IMR-90 (cell line): ENCODE results near the gene CADM1. TPM values are rescaled to one million over a fixed set of nuclear protein-coding genes. Genes with fewer than 3 reads are reported as not detected.

Experiments used
- ATAC-seq: fragments of 200-7000 bp; cut with Tn5 transposase; 2 replicates; pipeline ENCODE4 v1.9.1; 2020; ENCODE audit warnings: low read depth, mild to moderate bottlenecking, moderate library complexity
- BruUV-seq: library from RNA; stranded (reverse); fragments of 400-500 nt; replicated peaks from 2 replicates; lab custom pipeline; 2021; lab: Mats Ljungman, UMichigan
- CTCF ChIA-PET: fragments of 300-600 bp; formaldehyde crosslinking; extraction: SDS; loops from one replicate; lab custom pipeline; 2021; ENCODE audit warnings: antibody characterized with exemption; lab: Yijun Ruan, JAX
- POLR2A ChIA-PET: fragments of 300-600 bp; sonication (Branson Sonifier 250); formaldehyde crosslinking; loops from one replicate; lab custom pipeline; 2022; ENCODE audit warnings: antibody characterized with exemption; ENCODE audit not compliant: unreplicated experiment; lab: Charles Lee
- DNase-seq: peaks from one replicate; pipeline ENCODE4 v3.0.0; 2013
- H2AFZ ChIP-seq: replicated peaks from 2 replicates; pipeline ENCODE3; 2013; ENCODE audit warnings: low read length, mild to moderate bottlenecking; ENCODE audit not compliant: poor library complexity
- H2AK5ac ChIP-seq: 2 replicates; pipeline ENCODE4 v1.6.1; 2013; ENCODE audit warnings: low read depth, low read length, inconsistent platforms
- H2AK9ac ChIP-seq: replicated peaks from 2 replicates; pipeline ENCODE3; 2013; ENCODE audit warnings: mild to moderate bottlenecking, low read depth, low read length, moderate library complexity; ENCODE audit not compliant: poor library complexity
- H2BK120ac ChIP-seq: 2 replicates; pipeline ENCODE4 v1.6.1; 2013; ENCODE audit warnings: low read depth, low read length, inconsistent platforms
- H2BK15ac ChIP-seq: 3 replicates; pipeline ENCODE4 v1.6.1; 2013; ENCODE audit warnings: low read depth, low read length, inconsistent platforms
- H2BK20ac ChIP-seq: 2 replicates; pipeline ENCODE4 v1.6.1; 2013; ENCODE audit warnings: low read depth, mild to moderate bottlenecking, inconsistent platforms, low read length, moderate library complexity
- H2BK5ac ChIP-seq: 2 replicates; pipeline ENCODE4 v1.6.1; 2013; ENCODE audit warnings: mild to moderate bottlenecking, low read depth, low read length, inconsistent platforms; ENCODE audit not compliant: poor library complexity, severe bottlenecking
- H3K14ac ChIP-seq: replicated peaks from 2 replicates; pipeline ENCODE4 v1.6.1; 2013; ENCODE audit warnings: low read depth, low read length, inconsistent platforms
- H3K18ac ChIP-seq: 2 replicates; pipeline ENCODE4 v1.6.1; 2013; ENCODE audit warnings: low read depth, low read length, control low read depth
- H3K23ac ChIP-seq: 2 replicates; pipeline ENCODE4 v1.6.1; 2013; ENCODE audit warnings: low read depth, low read length, inconsistent platforms
- H3K27ac ChIP-seq: 2 replicates; pipeline ENCODE4 v1.5.1; 2013; ENCODE audit warnings: mild to moderate bottlenecking, control low read depth, low read length; ENCODE audit not compliant: insufficient read depth
- H3K27me3 ChIP-seq: 2 replicates; pipeline ENCODE4 v1.6.1; 2013; ENCODE audit warnings: low read length; ENCODE audit not compliant: control insufficient read depth, insufficient read depth
- H3K36me3 ChIP-seq: 2 replicates; pipeline ENCODE4 v1.6.1; 2013; ENCODE audit warnings: low read length, mixed read lengths; ENCODE audit not compliant: control insufficient read depth, insufficient read depth
- H3K4ac ChIP-seq: 2 replicates; pipeline ENCODE4 v1.6.1; 2013; ENCODE audit warnings: low read depth, low read length, inconsistent platforms
- H3K4me1 ChIP-seq: 2 replicates; pipeline ENCODE4 v1.6.1; 2013; ENCODE audit warnings: low read length, mixed read lengths; ENCODE audit not compliant: control insufficient read depth, insufficient read depth
- H3K4me2 ChIP-seq: 2 replicates; pipeline ENCODE4 v1.6.1; 2013; ENCODE audit warnings: low read depth, mild to moderate bottlenecking, control low read depth, low read length, moderate library complexity
- H3K4me3 ChIP-seq: 2 replicates; pipeline ENCODE4 v1.5.1; 2013; ENCODE audit warnings: low read depth, mild to moderate bottlenecking, control low read depth, low read length, moderate library complexity; ENCODE audit not compliant: insufficient read depth
- H3K56ac ChIP-seq: 2 replicates; pipeline ENCODE4 v1.6.1; 2013; ENCODE audit warnings: low read length, inconsistent platforms; ENCODE audit not compliant: insufficient read depth; ENCODE audit errors: extremely low read depth
- H3K79me1 ChIP-seq, 2 experiments: 2 replicates each; pipeline ENCODE4 v1.6.1; 2013; ENCODE audit warnings: low read length in 2 of 2, inconsistent platforms in 1 of 2, low read depth in 1 of 2
- H3K9ac ChIP-seq: 2 replicates; pipeline ENCODE4 v1.6.1; 2013; ENCODE audit warnings: low read depth, low read length, control low read depth
- H3K9me1 ChIP-seq: 2 replicates; pipeline ENCODE4 v1.6.1; 2013; ENCODE audit warnings: low read length, inconsistent platforms; ENCODE audit not compliant: insufficient read depth
- H3K9me3 ChIP-seq: 2 replicates; pipeline ENCODE4 v1.6.1; 2013; ENCODE audit warnings: low read length; ENCODE audit not compliant: control insufficient read depth, insufficient read depth
- H4K20me1 ChIP-seq: 2 replicates; pipeline ENCODE4 v1.6.1; 2013; ENCODE audit warnings: low read length, inconsistent platforms; ENCODE audit not compliant: insufficient read depth
- H4K5ac ChIP-seq: 2 replicates; pipeline ENCODE4 v1.6.1; 2013; ENCODE audit warnings: mild to moderate bottlenecking, low read depth, low read length, control low read depth
- H4K8ac ChIP-seq, 2 experiments: 2 replicates each; pipeline ENCODE4 v1.6.1; 2013; ENCODE audit warnings: low read depth in 2 of 2, low read length in 2 of 2, control low read depth in 1 of 2, inconsistent platforms in 1 of 2
- H4K91ac ChIP-seq: 2 replicates; pipeline ENCODE4 v1.6.1; 2013; ENCODE audit warnings: low read depth, low read length, inconsistent platforms; ENCODE audit not compliant: insufficient read depth
- BHLHE40 ChIP-seq: fragments of 150-350 bp; IDR thresholded peaks from 2 replicates; pipeline ENCODE4 v1.6.1; 2016; ENCODE audit warnings: mild to moderate bottlenecking, low read depth, low read length
- ELK1 ChIP-seq: fragments of 150-350 bp; IDR thresholded peaks from 2 replicates; pipeline ENCODE4 v1.6.1; 2016; ENCODE audit warnings: low read depth, mild to moderate bottlenecking, low read length, moderate library complexity, borderline replicate concordance
- MAFK ChIP-seq: IDR thresholded peaks from 2 replicates; pipeline ENCODE4 v1.6.1; 2012; ENCODE audit warnings: low read depth, low read length, improper control_type of control experiment
- MAZ ChIP-seq: IDR thresholded peaks from 2 replicates; pipeline ENCODE4 v1.6.1; 2012; ENCODE audit warnings: low read depth, mild to moderate bottlenecking, low read length, improper control_type of control experiment, moderate library complexity, borderline replicate concordance
- NFE2L2 ChIP-seq: fragments of 150-350 bp; IDR thresholded peaks from 2 replicates; pipeline ENCODE4 v1.6.1; 2016; ENCODE audit warnings: low read depth, mild to moderate bottlenecking, low read length
- RAD21 ChIP-seq: IDR thresholded peaks from 2 replicates; pipeline ENCODE4 v1.6.1; 2012; ENCODE audit warnings: low read length, improper control_type of control experiment
- RCOR1 ChIP-seq: IDR thresholded peaks from 2 replicates; pipeline ENCODE4 v1.6.1; 2012; ENCODE audit warnings: mild to moderate bottlenecking, low read length, improper control_type of control experiment; ENCODE audit not compliant: insufficient replicate concordance
- USF2 ChIP-seq: fragments of 150-350 bp; IDR thresholded peaks from 2 replicates; pipeline ENCODE4 v1.6.1; 2017; ENCODE audit warnings: mild to moderate bottlenecking, antibody characterized with exemption, low read length, low read depth
- dilution Hi-C: fragments of 300-500 bp; cut with HindIII; formaldehyde crosslinking; loops from one replicate; pipeline ENCODE4 v1.14.3; 2018; ENCODE audit warnings: low sequenced_read_pairs; ENCODE audit not compliant: unreplicated experiment
- in situ Hi-C: fragments of 300-500 bp; cut with MboI; formaldehyde crosslinking; loops from 3 replicates; pipeline ENCODE4 v1.14.3; 2019; ENCODE audit warnings: low sequenced_read_pairs, inconsistent platforms, mixed read lengths
- intact Hi-C: fragments of 100-400 bp; cut with micrococcal nuclease; formaldehyde crosslinking; loops from 2 replicates; pipeline ENCODE4 v1.10.0; 2022
- polyA plus RNA-seq, 3 experiments: library from polyadenylated mRNA; depleted of rRNA; stranded (reverse); fragments of >200 nt; gene quantifications; 2 replicates each; pipeline ENCODE4 v1.2.3, GENCODE V29; 2012; ENCODE audit warnings: low replicate concordance in 1 of 3
- total RNA-seq: library from RNA; depleted of rRNA; stranded (reverse); fragments of >200 nt; gene quantifications from 2 replicates; pipeline ENCODE4 v1.2.3, GENCODE V29; 2012
- TF ChIP-seq, protein P1 (sequence below): conservative IDR thresholded peaks from 2 replicates; pipeline ENCODE4 v1.5.1; 2012; ENCODE audit warnings: mild to moderate bottlenecking, low read depth, low read length, improper control_type of control experiment

The CADM1 gene
- total and polyA plus RNA-seq, 2 of the 4 experiments (the other 2 are of a cell fraction), result 28.8 to 77.1 TPM

GRCh38 chr11:115535781-115536180 lies 31.6 kb upstream of the CADM1 start:
- Histone ChIP-seq H3K9me1 (no peaks in the 10 kb centered on the region), H3K4ac (no peak overlapping the region), H3K27me3 (peaks cover 13% of the 10 kb centered on the region), H3K4me1 (no peaks in the 10 kb centered on the region), H3K27ac (no peak overlapping the region), H3K14ac (no peak overlapping the region), H2AK5ac (no peak overlapping the region), H2BK20ac (no peak overlapping the region), H3K9ac (no peak overlapping the region), H2AK9ac (no peak overlapping the region), H3K18ac (no peak overlapping the region), H2AFZ (no peak overlapping the region), H3K9me3 (no peaks in the 10 kb centered on the region), H3K23ac (no peak overlapping the region), H4K5ac (no peak overlapping the region), H3K36me3 (no peaks in the 10 kb centered on the region), H4K8ac (no peak overlapping the region), H3K4me2 (no peak overlapping the region), H4K20me1 (no peaks in the 10 kb centered on the region), H4K91ac (no peak overlapping the region), H3K56ac (no peak overlapping the region), H3K79me1 (no peaks in the 10 kb centered on the region), H3K4me3 (no peak overlapping the region), H2BK15ac (no peak overlapping the region), H2BK5ac (no peak overlapping the region), H2BK120ac (no peak overlapping the region)
- intact Hi-C loops, result no loop called here
- CTCF ChIA-PET, result no interaction called here
- POLR2A ChIA-PET, result no interaction called here
- no TSS peak for BruUV-seq
- no peak for ATAC-seq
- TF ChIP-seq ELK1 (no peak), MAFK (no peak), USF2 (no peak), MAZ (no peak), NFE2L2 (no peak), BHLHE40 (no peak), RAD21 (no peak), RCOR1 (no peak)
- TF ChIP-seq, protein P1, sequence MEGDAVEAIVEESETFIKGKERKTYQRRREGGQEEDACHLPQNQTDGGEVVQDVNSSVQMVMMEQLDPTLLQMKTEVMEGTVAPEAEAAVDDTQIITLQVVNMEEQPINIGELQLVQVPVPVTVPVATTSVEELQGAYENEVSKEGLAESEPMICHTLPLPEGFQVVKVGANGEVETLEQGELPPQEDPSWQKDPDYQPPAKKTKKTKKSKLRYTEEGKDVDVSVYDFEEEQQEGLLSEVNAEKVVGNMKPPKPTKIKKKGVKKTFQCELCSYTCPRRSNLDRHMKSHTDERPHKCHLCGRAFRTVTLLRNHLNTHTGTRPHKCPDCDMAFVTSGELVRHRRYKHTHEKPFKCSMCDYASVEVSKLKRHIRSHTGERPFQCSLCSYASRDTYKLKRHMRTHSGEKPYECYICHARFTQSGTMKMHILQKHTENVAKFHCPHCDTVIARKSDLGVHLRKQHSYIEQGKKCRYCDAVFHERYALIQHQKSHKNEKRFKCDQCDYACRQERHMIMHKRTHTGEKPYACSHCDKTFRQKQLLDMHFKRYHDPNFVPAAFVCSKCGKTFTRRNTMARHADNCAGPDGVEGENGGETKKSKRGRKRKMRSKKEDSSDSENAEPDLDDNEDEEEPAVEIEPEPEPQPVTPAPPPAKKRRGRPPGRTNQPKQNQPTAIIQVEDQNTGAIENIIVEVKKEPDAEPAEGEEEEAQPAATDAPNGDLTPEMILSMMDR, result no peak
- in situ Hi-C loops, result no loop called here
- DNase-seq, result no peak
- dilution Hi-C loops, result no loop called here
